22Rv1 (cell line): ENCODE data around the gene VPS72.

Experiments
- CTCF ChIP-seq: fragments of 450-650 bp; IDR thresholded peaks from 2 replicates; pipeline ENCODE4 v1.5.1; 2017; ENCODE audit warnings: mild to moderate bottlenecking
- ZFX ChIP-seq: fragments of 450-650 bp; IDR thresholded peaks from 2 replicates; pipeline ENCODE4 v1.6.1; 2017; ENCODE audit warnings: antibody characterized with exemption, borderline replicate concordance

- TF ChIP-seq CTCF: no peak
- no peak for TF ChIP-seq ZFX
Observed at GRCh38 chr1:151145304-151146071, 44.5 kb downstream of the VPS72 start.
